ENCODE measurements around the gene GJD3. TPM values are rescaled to one million over a fixed set of nuclear protein-coding genes. Genes with fewer than 3 reads are reported as not detected.

GJD3 gene
- total RNA-seq, 2 experiments from 2014 or later, result not detected

GRCh38 chr17:40366076-40366860 is 1.7 kb upstream of the GJD3 start:
- Mint-ChIP-seq H3K36me3 (ENCODE audit: low read depth) (no peaks in the 10 kb centered on the region), H3K4me1 (peaks cover 12% of the 10 kb centered on the region), H3K9me3 (no peaks in the 10 kb centered on the region), H3K4me3 (no peak overlapping the region), H3K27me3 (peaks cover 8% of the 10 kb centered on the region), H3K27ac (no peak overlapping the region)
- DNase-seq, result no peak
- ChIA-PET CTCF (interaction anchor here (0.6 to 1.5 kb wide), 6 partner anchors 12 to 521 kb away, joined by 3 to 7 read pairs (median 4); no protein-coding TSS in a partner anchor), POLR2A (interaction anchor here (1.5 to 4.3 kb wide), 3 partner anchors 10 to 175 kb away, joined by 4 to 22 read pairs (median 4); no protein-coding TSS in a partner anchor)

- H3K9me3 Mint-ChIP-seq, result no peaks in the 10 kb centered on the region
- no peaks in the 10 kb centered on the region for H3K36me3 Mint-ChIP-seq (ENCODE audit: low read depth)
- peaks cover 19% of the 10 kb centered on the region for H3K27me3 Mint-ChIP-seq
- ChIA-PET POLR2A (interaction anchor here (0.9 to 4.3 kb wide), 4 partner anchors 12 to 196 kb away, joined by 3 to 22 read pairs (median 4); no protein-coding TSS in a partner anchor), CTCF (interaction anchor here (0.7 to 1.5 kb wide), 5 partner anchors 167 to 355 kb away, joined by 3 to 11 read pairs (median 6); no protein-coding TSS in a partner anchor)
- H3K4me1 Mint-ChIP-seq, result peaks cover 14% of the 10 kb centered on the region
- no peak overlapping the region for H3K4me3 Mint-ChIP-seq
- DNase-seq, result no peak
- H3K27ac Mint-ChIP-seq, result no peak overlapping the region
These were observed 369 bp upstream of the GJD3 start for GRCh38 chr17:40364906-40365305.

- Mint-ChIP-seq H3K27me3 (peaks cover 21% of the 10 kb centered on the region), H3K4me3 (peak overlapping the region; percentile 71), H3K36me3 (ENCODE audit: low read depth) (no peaks in the 10 kb centered on the region), H3K27ac (no peak overlapping the region), H3K9me3 (no peaks in the 10 kb centered on the region), H3K4me1 (peaks cover 19% of the 10 kb centered on the region)
- CTCF ChIA-PET, result interaction anchor here (0.7 to 3.9 kb wide), 28 partner anchors 9 to 250 kb away, joined by 3 to 44 read pairs (median 5); partner anchors contain the start of gene TOP2A
- POLR2A ChIA-PET, result interaction anchor here (0.7 to 4.3 kb wide), 16 partner anchors 17 to 234 kb away, joined by 3 to 22 read pairs (median 3); partner anchors contain the start of genes CDC6 and TOP2A
- peak; percentile 42 for DNase-seq
These were observed 1.3 kb downstream of the GJD3 start for GRCh38 chr17:40363111-40363827.

GRCh38 chr17:40362696-40363110 is 1.8 kb downstream of the GJD3 start:
- H3K27ac Mint-ChIP-seq, result no peak overlapping the region
- H3K9me3 Mint-ChIP-seq, result no peaks in the 10 kb centered on the region
- peaks cover 21% of the 10 kb centered on the region for H3K27me3 Mint-ChIP-seq
- POLR2A ChIA-PET, result interaction anchor here (0.7 to 4.3 kb wide), 17 partner anchors 18 to 235 kb away, joined by 3 to 22 read pairs (median 3); partner anchors contain the start of genes CDC6 and TOP2A
- H3K4me1 Mint-ChIP-seq, result peaks cover 21% of the 10 kb centered on the region
- CTCF ChIA-PET, result interaction anchor here (0.5 to 3.9 kb wide), 31 partner anchors 9 to 250 kb away, joined by 3 to 44 read pairs (median 4); partner anchors contain the start of gene TOP2A
- H3K36me3 Mint-ChIP-seq (ENCODE audit: low read depth), result no peaks in the 10 kb centered on the region
- peak overlapping the region; percentile 56 for H3K4me3 Mint-ChIP-seq
- peak; percentile 90 for DNase-seq

GRCh38 chr17:40361925-40362695 is 2.4 kb downstream of the GJD3 start:
- H3K4me3 Mint-ChIP-seq, result peak overlapping the region; percentile 56
- H3K27me3 Mint-ChIP-seq, result peaks cover 21% of the 10 kb centered on the region
- CTCF ChIA-PET, result interaction anchor here (0.5 to 3.9 kb wide), 30 partner anchors 8 to 249 kb away, joined by 3 to 44 read pairs (median 5); partner anchors contain the start of gene TOP2A
- no peaks in the 10 kb centered on the region for H3K36me3 Mint-ChIP-seq (ENCODE audit: low read depth)
- H3K4me1 Mint-ChIP-seq, result peaks cover 21% of the 10 kb centered on the region
- no peak for DNase-seq
- no peak overlapping the region for H3K27ac Mint-ChIP-seq
- POLR2A ChIA-PET, result interaction anchor here (0.8 to 4.3 kb wide), 16 partner anchors 15 to 198 kb away, joined by 3 to 22 read pairs (median 4); partner anchors contain the start of genes CDC6 and TOP2A
- no peaks in the 10 kb centered on the region for H3K9me3 Mint-ChIP-seq

- Mint-ChIP-seq H3K27me3 (peaks cover 21% of the 10 kb centered on the region), H3K36me3 (ENCODE audit: low read depth) (peaks cover 2% of the 10 kb centered on the region), H3K4me3 (no peak overlapping the region), H3K4me1 (peaks cover 21% of the 10 kb centered on the region), H3K27ac (no peak overlapping the region), H3K9me3 (no peaks in the 10 kb centered on the region)
- CTCF ChIA-PET, result interaction anchor here (0.8 to 3.9 kb wide), 18 partner anchors 21 to 248 kb away, joined by 3 to 44 read pairs (median 6); partner anchors contain the start of gene TOP2A
- POLR2A ChIA-PET, result interaction anchor here (1.0 to 4.3 kb wide), 3 partner anchors 16 to 171 kb away, joined by 3 to 22 read pairs (median 4); partner anchors contain the start of gene TOP2A
- no peak for DNase-seq
These were observed 3.2 kb downstream of the GJD3 start for GRCh38 chr17:40361063-40361924.

GRCh38 chr17:40360091-40360490 is 4.4 kb downstream of the GJD3 start:
- H3K9me3 Mint-ChIP-seq, result no peaks in the 10 kb centered on the region
- peaks cover 21% of the 10 kb centered on the region for H3K4me1 Mint-ChIP-seq
- no peak overlapping the region for H3K27ac Mint-ChIP-seq
- POLR2A ChIA-PET, result interaction anchor here (1.0 kb wide), 1 partner anchor 173 kb away, joined by 3 read pairs; no protein-coding TSS in a partner anchor
- H3K27me3 Mint-ChIP-seq, result peaks cover 21% of the 10 kb centered on the region
- H3K4me3 Mint-ChIP-seq, result no peak overlapping the region
- H3K36me3 Mint-ChIP-seq (ENCODE audit: low read depth), result peaks cover 9% of the 10 kb centered on the region
- CTCF ChIA-PET, result interaction anchor here (0.6 to 3.9 kb wide), 5 partner anchors 57 to 201 kb away, joined by 3 to 36 read pairs (median 4); no protein-coding TSS in a partner anchor
- no peak for DNase-seq

- Mint-ChIP-seq H3K27ac (no peak overlapping the region), H3K4me3 (no peak overlapping the region)
- POLR2A ChIA-PET, result interaction anchor here (0.8 to 1.5 kb wide), 6 partner anchors 23 to 202 kb away, joined by 3 to 7 read pairs (median 3); no protein-coding TSS in a partner anchor
These were observed 6.1 kb downstream of the GJD3 start for GRCh38 chr17:40358323-40359038.

GRCh38 chr17:40356990-40357881 is 7.3 kb downstream of the GJD3 start:
- Mint-ChIP-seq H3K9me3 (no peaks in the 10 kb centered on the region), H3K27ac (no peak overlapping the region), H3K4me1 (peaks cover 25% of the 10 kb centered on the region), H3K4me3 (no peak overlapping the region), H3K36me3 (ENCODE audit: low read depth) (peaks cover 27% of the 10 kb centered on the region), H3K27me3 (peaks cover 15% of the 10 kb centered on the region)
- no peak for DNase-seq
- ChIA-PET CTCF (interaction anchor here (1.2 to 6.7 kb wide), 9 partner anchors 37 to 203 kb away, joined by 3 to 173 read pairs (median 6); partner anchors contain the start of genes CDC6 and RARA), POLR2A (interaction anchor here (0.8 to 1.7 kb wide), 5 partner anchors 24 to 175 kb away, joined by 3 to 7 read pairs (median 3); no protein-coding TSS in a partner anchor)

More at GRCh38 chr17:40358323-40359038, 6.1 kb downstream of the GJD3 start:
- Mint-ChIP-seq H3K4me1 (peaks cover 22% of the 10 kb centered on the region), H3K9me3 (no peaks in the 10 kb centered on the region), H3K36me3 (ENCODE audit: low read depth) (peaks cover 18% of the 10 kb centered on the region), H3K27me3 (peaks cover 20% of the 10 kb centered on the region)
- peak; percentile 90 for DNase-seq
- CTCF ChIA-PET, result interaction anchor here (0.7 to 3.2 kb wide), 15 partner anchors 30 to 254 kb away, joined by 3 to 17 read pairs (median 4); partner anchors contain the start of genes CDC6 and TOP2A
